Breast epithelium (tissue), 4 donors: ENCODE data around the gene UNC5B. TPM values are rescaled to one million over a fixed set of nuclear protein-coding genes. Genes with fewer than 3 reads are reported as not detected.

Source experiments
- DNase-seq, 2 donors: peaks; one replicate each; pipeline ENCODE4 v3.0.0-alpha.2; 2019; ENCODE audit warnings: low spot score in 2 of 2
- H3K27ac ChIP-seq, 2 donors: fragments of 200-600 bp; sonication (generic) in 1 of 2; one replicate each; pipeline ENCODE4 v1.5.1; 2016 to 2019; ENCODE audit warnings: mild to moderate bottlenecking in 1 of 2
- H3K27me3 ChIP-seq, 2 donors: fragments of 200-600 bp; sonication (generic) in 1 of 2; one replicate each; pipeline versions ENCODE4 v1.5.1 to v1.6.0; 2017 to 2019; ENCODE audit warnings: control low read depth in 1 of 2, mild to moderate bottlenecking in 1 of 2
- H3K36me3 ChIP-seq: fragments of 200-600 bp; one replicate; pipeline ENCODE4 v1.5.1; 2019
- H3K4me1 ChIP-seq, 2 donors: fragments of 200-600 bp; sonication (generic); one replicate each; pipeline ENCODE4 v1.5.1; 2016 to 2019; ENCODE audit warnings: control low read depth in 1 of 2
- H3K4me3 ChIP-seq, 3 donors: fragments of 200-600 bp; sonication (generic); 1 replicate in 2 of 3; 2 replicates in 1 of 3; pipeline ENCODE4 v1.5.1; 2016 to 2019; ENCODE audit warnings: mild to moderate bottlenecking in 3 of 3, moderate library complexity in 2 of 3
- H3K9me3 ChIP-seq, 2 donors: fragments of 200-600 bp; sonication (generic) in 1 of 2; one replicate each; pipeline ENCODE4 v1.5.1; 2016 to 2019; ENCODE audit warnings: control low read depth in 1 of 2
- POLR2A ChIP-seq: fragments of 450-650 bp; IDR thresholded peaks from one replicate; pipeline ENCODE4 v1.6.1; 2016; ENCODE audit warnings: antibody characterized with exemption, mild to moderate bottlenecking, moderate library complexity
- POLR2AphosphoS5 ChIP-seq, 3 donors: sonication (generic); formaldehyde crosslinking; IDR thresholded peaks; one replicate each; pipeline ENCODE4 v1.6.1; 2017; ENCODE audit warnings: antibody characterized with exemption in 3 of 3
- intact Hi-C: fragments of 100-400 bp; cut with DNase I; formaldehyde crosslinking; loops from one replicate; pipeline ENCODE4 v1.15.1; 2023; ENCODE audit warnings: low total_unique reads
- total RNA-seq, 3 donors: library from RNA; depleted of rRNA; stranded (reverse); fragments of >200 nt; gene quantifications; one replicate each; pipeline ENCODE4 v1.1.0, GENCODE V29; 2016
- TF ChIP-seq, protein P1 (sequence below), 3 donors: fragments of 450-650 bp; IDR thresholded peaks; one replicate each; pipeline ENCODE4 v1.5.1; 2016 to 2017; ENCODE audit warnings: antibody characterized with exemption in 3 of 3, mild to moderate bottlenecking in 3 of 3, moderate library complexity in 3 of 3

UNC5B gene
- total RNA-seq, 3 donors from 2014 or later = 0.80 to 4.9 (median 3.5) TPM

DNA sequence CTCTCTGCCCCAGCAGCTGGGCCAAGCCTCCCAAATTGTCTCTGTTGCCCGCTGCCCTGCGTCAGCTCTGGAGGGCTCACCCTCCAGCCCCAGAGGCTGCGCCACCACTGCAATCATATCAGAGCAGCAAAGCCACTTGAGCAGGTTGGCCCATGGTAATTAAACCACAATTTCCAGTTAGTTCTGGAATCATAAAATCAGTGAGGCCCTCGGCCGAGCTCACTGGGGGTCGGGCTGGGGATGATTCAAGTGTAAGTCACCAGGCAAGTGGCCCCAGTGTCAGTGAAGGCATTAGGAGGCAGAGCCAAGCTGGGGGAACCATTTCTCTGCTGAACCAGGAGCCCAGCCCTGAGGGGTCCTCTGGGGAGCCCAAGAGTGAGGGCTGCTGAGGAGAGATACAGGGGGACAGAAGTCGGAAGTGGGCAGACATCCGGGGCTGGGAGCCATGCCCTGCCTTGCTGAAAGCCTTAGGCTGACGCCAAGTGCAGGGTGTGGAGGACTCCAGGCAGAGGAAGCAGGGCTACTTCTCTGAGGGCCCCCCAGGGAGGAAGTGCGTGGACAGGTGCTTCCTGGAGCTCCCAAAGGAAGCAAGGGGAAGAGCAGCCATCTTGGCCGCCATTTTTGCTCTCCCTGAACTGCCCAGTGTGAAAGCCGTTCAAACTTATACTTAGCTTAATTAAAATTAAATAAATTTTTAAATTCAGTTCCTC lies 77.2 kb downstream of the UNC5B start:
- TF ChIP-seq, protein P1, sequence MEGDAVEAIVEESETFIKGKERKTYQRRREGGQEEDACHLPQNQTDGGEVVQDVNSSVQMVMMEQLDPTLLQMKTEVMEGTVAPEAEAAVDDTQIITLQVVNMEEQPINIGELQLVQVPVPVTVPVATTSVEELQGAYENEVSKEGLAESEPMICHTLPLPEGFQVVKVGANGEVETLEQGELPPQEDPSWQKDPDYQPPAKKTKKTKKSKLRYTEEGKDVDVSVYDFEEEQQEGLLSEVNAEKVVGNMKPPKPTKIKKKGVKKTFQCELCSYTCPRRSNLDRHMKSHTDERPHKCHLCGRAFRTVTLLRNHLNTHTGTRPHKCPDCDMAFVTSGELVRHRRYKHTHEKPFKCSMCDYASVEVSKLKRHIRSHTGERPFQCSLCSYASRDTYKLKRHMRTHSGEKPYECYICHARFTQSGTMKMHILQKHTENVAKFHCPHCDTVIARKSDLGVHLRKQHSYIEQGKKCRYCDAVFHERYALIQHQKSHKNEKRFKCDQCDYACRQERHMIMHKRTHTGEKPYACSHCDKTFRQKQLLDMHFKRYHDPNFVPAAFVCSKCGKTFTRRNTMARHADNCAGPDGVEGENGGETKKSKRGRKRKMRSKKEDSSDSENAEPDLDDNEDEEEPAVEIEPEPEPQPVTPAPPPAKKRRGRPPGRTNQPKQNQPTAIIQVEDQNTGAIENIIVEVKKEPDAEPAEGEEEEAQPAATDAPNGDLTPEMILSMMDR (IDR thresholded peaks at IDR 0.05) = no peak
- TF ChIP-seq POLR2A (no peak), POLR2AphosphoS5 (IDR thresholded peaks at IDR 0.05) (no peak)
- Histone ChIP-seq H3K27ac (no peak overlapping the region), H3K27me3 (no peaks in the 10 kb centered on the region), H3K4me1 (no peaks in the 10 kb centered on the region), H3K4me3 (no peak overlapping the region), H3K9me3 (no peaks in the 10 kb centered on the region), H3K36me3 (no peaks in the 10 kb centered on the region)
- intact Hi-C loops = no loop called here
- no peak for DNase-seq

GRCh38 chr10:71290331-71290730 lies 78.0 kb downstream of the UNC5B start:
- H3K4me1 ChIP-seq = no peaks in the 10 kb centered on the region
- intact Hi-C loops = no loop called here
- H3K4me3 ChIP-seq = no peak overlapping the region
- H3K36me3 ChIP-seq = no peaks in the 10 kb centered on the region
- no peaks in the 10 kb centered on the region for H3K9me3 ChIP-seq
- no peak for DNase-seq
- no peaks in the 10 kb centered on the region for H3K27me3 ChIP-seq
- TF ChIP-seq POLR2AphosphoS5 (IDR thresholded peaks at IDR 0.05) (no peak), POLR2A (no peak)
- TF ChIP-seq, protein P1 (IDR thresholded peaks at IDR 0.05) = no peak
- H3K27ac ChIP-seq = no peak overlapping the region

DNA sequence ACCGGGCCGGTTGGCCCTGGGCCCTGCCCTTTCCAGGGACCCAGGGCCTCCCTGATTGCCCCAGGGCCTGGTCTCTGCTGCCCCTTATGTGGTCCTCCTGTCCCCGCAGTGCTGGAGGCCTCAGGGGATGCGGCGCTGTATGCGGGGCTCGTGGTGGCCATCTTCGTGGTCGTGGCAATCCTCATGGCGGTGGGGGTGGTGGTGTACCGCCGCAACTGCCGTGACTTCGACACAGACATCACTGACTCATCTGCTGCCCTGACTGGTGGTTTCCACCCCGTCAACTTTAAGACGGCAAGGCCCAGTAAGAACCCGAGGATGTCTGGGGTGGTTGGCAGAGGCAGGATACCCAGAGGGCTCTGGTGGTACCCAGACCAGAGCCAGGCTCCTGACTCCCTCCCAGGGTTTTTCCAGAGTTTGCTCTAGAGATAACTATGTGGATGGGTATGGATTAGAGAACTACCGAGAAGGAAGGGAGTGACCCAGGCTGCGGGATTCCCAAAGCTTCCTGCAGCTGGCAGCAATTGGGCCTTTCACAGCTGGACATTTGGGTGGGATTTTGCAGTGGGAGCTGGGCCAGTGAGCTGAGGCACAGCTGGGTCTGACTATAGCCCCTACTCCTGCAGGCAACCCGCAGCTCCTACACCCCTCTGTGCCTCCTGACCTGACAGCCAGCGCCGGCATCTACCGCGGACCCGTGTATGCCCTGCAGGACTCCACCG lies 78.6 kb downstream of the UNC5B start:
- no peak for DNase-seq
- no peaks in the 10 kb centered on the region for H3K9me3 ChIP-seq
- H3K27me3 ChIP-seq = no peaks in the 10 kb centered on the region
- no peak overlapping the region for H3K27ac ChIP-seq
- no peak overlapping the region for H3K4me3 ChIP-seq
- H3K4me1 ChIP-seq = no peaks in the 10 kb centered on the region
- TF ChIP-seq, protein P1 (IDR thresholded peaks at IDR 0.05) = no peak
- TF ChIP-seq POLR2AphosphoS5 (IDR thresholded peaks at IDR 0.05) (no peak), POLR2A (no peak)
- intact Hi-C loops = no loop called here
- H3K36me3 ChIP-seq = no peaks in the 10 kb centered on the region

GRCh38 chr10:71291528-71291900 lies 79.1 kb downstream of the UNC5B start:
- Histone ChIP-seq H3K9me3 (no peaks in the 10 kb centered on the region), H3K36me3 (no peaks in the 10 kb centered on the region)
- intact Hi-C loops = no loop called here

More at GRCh38 chr10:71291528-71291900, 79.1 kb downstream of the UNC5B start:
- Histone ChIP-seq H3K27ac (no peak overlapping the region), H3K4me1 (no peaks in the 10 kb centered on the region), H3K4me3 (no peak overlapping the region), H3K27me3 (no peaks in the 10 kb centered on the region)
- no peak for TF ChIP-seq POLR2A
- TF ChIP-seq, protein P1 (IDR thresholded peaks at IDR 0.05) = no peak
- TF ChIP-seq POLR2AphosphoS5 (IDR thresholded peaks at IDR 0.05) = no peak
- DNase-seq = no peak
